HepG2 (cell line): ENCODE results near the gene E2F8. TPM values are rescaled to one million over a fixed set of nuclear protein-coding genes. Genes with fewer than 3 reads are reported as not detected.
A peak's percentile ranks its signal among the peaks of the same experiment; 100 is the strongest.

Experiments
- ARID4A ChIP-seq: sonication (generic); formaldehyde crosslinking; IDR thresholded peaks from 2 replicates; pipeline ENCODE4 v1.5.0; 2020; ENCODE audit warnings: mild to moderate bottlenecking, missing genetic modification reagents, borderline replicate concordance
- GMEB1 ChIP-seq: sonication (generic); formaldehyde crosslinking; IDR thresholded peaks from 2 replicates; pipeline ENCODE4 v1.5.1; 2020; ENCODE audit warnings: missing genetic modification reagents, mild to moderate bottlenecking, borderline replicate concordance
- KAT7 ChIP-seq: IDR thresholded peaks from 2 replicates; pipeline ENCODE4 v1.6.1; 2018; ENCODE audit warnings: borderline replicate concordance, missing compliant biosample characterization
- MLLT10 ChIP-seq: sonication (generic); formaldehyde crosslinking; IDR thresholded peaks from 2 replicates; pipeline ENCODE4 v1.4.0; 2020; ENCODE audit warnings: missing genetic modification reagents
- NCOA5 ChIP-seq: sonication (generic); formaldehyde crosslinking; IDR thresholded peaks from 2 replicates; pipeline ENCODE4 v1.4.0; 2020; ENCODE audit warnings: missing genetic modification reagents
- NR2F2 ChIP-seq: IDR thresholded peaks from 2 replicates; pipeline ENCODE4 v1.6.1; 2012; ENCODE audit warnings: low read depth, inconsistent platforms, borderline replicate concordance
- PPARG ChIP-seq: conservative IDR thresholded peaks from 2 replicates; pipeline ENCODE4 v1.6.1; 2016; ENCODE audit warnings: missing biosample characterization, missing genetic modification reagents
- RFX1 ChIP-seq: fragments of 450-650 bp; IDR thresholded peaks from 2 replicates; pipeline ENCODE4 v1.6.1; 2017
- SIN3A ChIP-seq: IDR thresholded peaks from 2 replicates; pipeline ENCODE4 v1.6.1; 2011; ENCODE audit warnings: low read depth, mild to moderate bottlenecking, control low read depth, low read length, borderline replicate concordance
- TBL1XR1 ChIP-seq: fragments of 150-350 bp; IDR thresholded peaks from 2 replicates; pipeline ENCODE4 v1.6.1; 2014; ENCODE audit warnings: borderline replicate concordance, low read length; ENCODE audit not compliant: partially characterized antibody
- ZNF766 ChIP-seq: sonication (generic); formaldehyde crosslinking; IDR thresholded peaks from 2 replicates; pipeline ENCODE4 v1.5.0; 2020; ENCODE audit warnings: missing genetic modification reagents, borderline replicate concordance
- ZNF788 ChIP-seq: sonication (generic); formaldehyde crosslinking; IDR thresholded peaks from 2 replicates; pipeline ENCODE4 v1.5.0; 2020; ENCODE audit warnings: mild to moderate bottlenecking, missing genetic modification reagents, borderline replicate concordance
- polyA plus RNA-seq, 8 experiments: library from polyadenylated mRNA; depleted of rRNA in 3 of 8; stranded (reverse) in 7 of 8; unstranded in 1 of 8; fragments of >200 nt; fragmentation: Illumina TruSeq in 4 of 8; extraction: Trizol in 4 of 8; gene quantifications; 2 replicates each; pipeline versions ENCODE4 v1.2.1 to v1.2.3, GENCODE V29; 2011 to 2016; ENCODE audit warnings: low read depth in 4 of 8, missing spikeins in 1 of 8, mixed read lengths in 1 of 8; ENCODE audit not compliant: insufficient read depth in 1 of 8
- total RNA-seq, 5 experiments: library from RNA; depleted of rRNA; stranded (reverse); fragments of >200 nt; fragmentation: Illumina TruSeq; extraction: Trizol; gene quantifications; 2 replicates each; pipeline ENCODE4 v1.2.3, GENCODE V29; 2016; ENCODE audit warnings: low read depth in 1 of 5
- TF ChIP-seq, protein P1 (sequence below): sonication (generic); formaldehyde crosslinking; conservative IDR thresholded peaks from 2 replicates; pipeline ENCODE4 v1.8.0; 2022; ENCODE audit warnings: missing genetic modification reagents
- TF ChIP-seq, protein P2 (sequence below): sonication (generic); formaldehyde crosslinking; conservative IDR thresholded peaks from 2 replicates; pipeline ENCODE4 v1.4.0; 2020; ENCODE audit warnings: missing genetic modification reagents
- TF ChIP-seq, protein P3 (sequence below): sonication (generic); formaldehyde crosslinking; IDR thresholded peaks from 2 replicates; pipeline ENCODE4 v1.5.1; 2020; ENCODE audit warnings: mild to moderate bottlenecking, missing genetic modification reagents, moderate library complexity
- TF ChIP-seq, protein P4 (sequence below): sonication (generic); formaldehyde crosslinking; IDR thresholded peaks from 2 replicates; pipeline ENCODE4 v1.8.0; 2022; ENCODE audit warnings: low read depth, missing genetic modification reagents

The E2F8 gene
- total and polyA plus RNA-seq, 2 of the 13 experiments (the other 11 are each of a cell fraction or from before 2014, with no cell fraction given): 3.3 to 8.9 TPM

GRCh38 chr11:19240420-19241259, at the start of gene E2F8 (continued):
- TF ChIP-seq, protein P1, sequence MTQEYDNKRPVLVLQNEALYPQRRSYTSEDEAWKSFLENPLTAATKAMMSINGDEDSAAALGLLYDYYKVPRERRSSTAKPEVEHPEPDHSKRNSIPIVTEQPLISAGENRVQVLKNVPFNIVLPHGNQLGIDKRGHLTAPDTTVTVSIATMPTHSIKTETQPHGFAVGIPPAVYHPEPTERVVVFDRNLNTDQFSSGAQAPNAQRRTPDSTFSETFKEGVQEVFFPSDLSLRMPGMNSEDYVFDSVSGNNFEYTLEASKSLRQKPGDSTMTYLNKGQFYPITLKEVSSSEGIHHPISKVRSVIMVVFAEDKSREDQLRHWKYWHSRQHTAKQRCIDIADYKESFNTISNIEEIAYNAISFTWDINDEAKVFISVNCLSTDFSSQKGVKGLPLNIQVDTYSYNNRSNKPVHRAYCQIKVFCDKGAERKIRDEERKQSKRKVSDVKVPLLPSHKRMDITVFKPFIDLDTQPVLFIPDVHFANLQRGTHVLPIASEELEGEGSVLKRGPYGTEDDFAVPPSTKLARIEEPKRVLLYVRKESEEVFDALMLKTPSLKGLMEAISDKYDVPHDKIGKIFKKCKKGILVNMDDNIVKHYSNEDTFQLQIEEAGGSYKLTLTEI (CRISPR knock-in tag): no peak
- peak; percentile 8 for TF ChIP-seq TBL1XR1
- TF ChIP-seq, protein P2, sequence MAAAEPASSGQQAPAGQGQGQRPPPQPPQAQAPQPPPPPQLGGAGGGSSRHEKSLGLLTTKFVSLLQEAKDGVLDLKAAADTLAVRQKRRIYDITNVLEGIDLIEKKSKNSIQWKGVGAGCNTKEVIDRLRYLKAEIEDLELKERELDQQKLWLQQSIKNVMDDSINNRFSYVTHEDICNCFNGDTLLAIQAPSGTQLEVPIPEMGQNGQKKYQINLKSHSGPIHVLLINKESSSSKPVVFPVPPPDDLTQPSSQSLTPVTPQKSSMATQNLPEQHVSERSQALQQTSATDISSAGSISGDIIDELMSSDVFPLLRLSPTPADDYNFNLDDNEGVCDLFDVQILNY: peak; percentile 72
- TF ChIP-seq SIN3A: no peak; the same call in 1 of the 2 replicates
- TF ChIP-seq RFX1: peak; percentile 82
- TF ChIP-seq GMEB1: peak; percentile 15; the same call in 1 of the 2 replicates
- no peak for TF ChIP-seq MLLT10 (CRISPR knock-in tag)
- no peak for TF ChIP-seq NR2F2
- TF ChIP-seq, protein P3, sequence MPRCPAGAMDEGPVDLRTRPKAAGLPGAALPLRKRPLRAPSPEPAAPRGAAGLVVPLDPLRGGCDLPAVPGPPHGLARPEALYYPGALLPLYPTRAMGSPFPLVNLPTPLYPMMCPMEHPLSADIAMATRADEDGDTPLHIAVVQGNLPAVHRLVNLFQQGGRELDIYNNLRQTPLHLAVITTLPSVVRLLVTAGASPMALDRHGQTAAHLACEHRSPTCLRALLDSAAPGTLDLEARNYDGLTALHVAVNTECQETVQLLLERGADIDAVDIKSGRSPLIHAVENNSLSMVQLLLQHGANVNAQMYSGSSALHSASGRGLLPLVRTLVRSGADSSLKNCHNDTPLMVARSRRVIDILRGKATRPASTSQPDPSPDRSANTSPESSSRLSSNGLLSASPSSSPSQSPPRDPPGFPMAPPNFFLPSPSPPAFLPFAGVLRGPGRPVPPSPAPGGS (CRISPR knock-in tag): 0 out of 2 replicates have a peak, but pooled peaks have one; percentile 11
- 0 out of 2 replicates have a peak, but pooled peaks have one; percentile 18 for TF ChIP-seq ZNF788
- TF ChIP-seq KAT7 (CRISPR knock-in tag): 0 out of 2 replicates have a peak, but pooled peaks have one; percentile 33
- no peak for TF ChIP-seq ZNF766 (CRISPR knock-in tag)
- TF ChIP-seq PPARG (CRISPR knock-in tag): peak; percentile 16; the same call in 1 of the 2 replicates
- TF ChIP-seq, protein P4, sequence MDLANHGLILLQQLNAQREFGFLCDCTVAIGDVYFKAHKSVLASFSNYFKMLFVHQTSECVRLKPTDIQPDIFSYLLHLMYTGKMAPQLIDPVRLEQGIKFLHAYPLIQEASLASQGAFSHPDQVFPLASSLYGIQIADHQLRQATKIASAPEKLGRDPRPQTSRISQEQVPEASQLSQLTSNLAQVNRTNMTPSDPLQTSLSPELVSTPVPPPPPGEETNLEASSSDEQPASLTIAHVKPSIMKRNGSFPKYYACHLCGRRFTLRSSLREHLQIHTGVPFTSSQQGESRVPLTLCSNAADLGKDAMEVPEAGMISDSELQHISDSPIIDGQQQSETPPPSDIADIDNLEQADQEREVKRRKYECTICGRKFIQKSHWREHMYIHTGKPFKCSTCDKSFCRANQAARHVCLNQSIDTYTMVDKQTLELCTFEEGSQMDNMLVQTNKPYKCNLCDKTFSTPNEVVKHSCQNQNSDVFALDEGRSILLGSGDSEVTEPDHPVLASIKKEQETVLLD (CRISPR knock-in tag): no peak
- TF ChIP-seq NCOA5 (CRISPR knock-in tag): no peak
- peak; percentile 97 for TF ChIP-seq ARID4A (CRISPR knock-in tag)
